Measurements from ENCODE around the gene CCDC187.

- TF ChIP-seq CTCF (conservative IDR thresholded peaks at IDR 0.05), result no peak
- no peak for TF ChIP-seq ZFX (IDR thresholded peaks at IDR 0.05)
Observed at GRCh38 chr9:136230365-136230764, 73.5 kb downstream of the CCDC187 start.
